Stimulated activated CD8-positive, alpha-beta memory T cell treated with anti-CD3 and anti-CD28 coated beads, Interleukin-4, amount 100 ng/mL, for 1 hour (primary cell): ENCODE results near the gene ISLR2.
"Not testable (repeated sequence)": the region's sequence is repeated elsewhere in the genome, so short reads cannot be mapped to it uniquely, and the experiment has no call there.

ENCODE experiments used
- DNase-seq, 2 donors: peaks; one replicate each; pipeline ENCODE4 v3.0.0-alpha.2; 2020; ENCODE audit warnings: low read depth in 2 of 2, low spot score in 1 of 2

ISLR2 gene

GRCh38 chr15:74130155-74130848 is at the start of gene ISLR2:
TSS of gene ISLR2 (plus strand) at chr15:74130586. CDS start at chr15:74132755, 2,169 bp downstream.
- DNase-seq: no peak

GRCh38 chr15:74082450-74082849 is 47.9 kb upstream of the ISLR2 start, which contains the start of gene GOLGA6A:
TSS of gene GOLGA6A (minus strand) at chr15:74082550. CDS start at chr15:74082509, 41 bp downstream.
- not testable (repeated sequence) for DNase-seq

GRCh38 chr15:74094567-74094966 is 35.8 kb upstream of the ISLR2 start:
- not testable (repeated sequence) for DNase-seq

GRCh38 chr15:74095610-74096009 is 34.8 kb upstream of the ISLR2 start:
- not testable (repeated sequence) for DNase-seq

- not testable (repeated sequence) for DNase-seq
These were observed 33.5 kb upstream of the ISLR2 start for GRCh38 chr15:74096753-74097474.

- peak; percentile 22 to 27 for DNase-seq
These were observed 30.2 kb upstream of the ISLR2 start for GRCh38 chr15:74099963-74100733.

- DNase-seq: no peak
These were observed 22.3 kb upstream of the ISLR2 start for GRCh38 chr15:74108111-74108510.

GRCh38 chr15:74108611-74109010 is 21.8 kb upstream of the ISLR2 start:
- DNase-seq: not testable (repeated sequence)

- DNase-seq: no peak
These were observed 20.7 kb upstream of the ISLR2 start for GRCh38 chr15:74109713-74110112.

- DNase-seq: no peak
These were observed 10.0 kb upstream of the ISLR2 start for GRCh38 chr15:74120426-74120825.

- DNase-seq: no peak
These were observed 9.3 kb upstream of the ISLR2 start for GRCh38 chr15:74121039-74121438.

GRCh38 chr15:74121858-74122257 is 8.5 kb upstream of the ISLR2 start:
- no peak for DNase-seq

- no peak for DNase-seq
These were observed 7.8 kb upstream of the ISLR2 start for GRCh38 chr15:74122403-74123130.

GRCh38 chr15:74123131-74123429 is 7.3 kb upstream of the ISLR2 start:
- no peak for DNase-seq

- DNase-seq: no peak
These were observed 6.7 kb upstream of the ISLR2 start for GRCh38 chr15:74123658-74124057.

GRCh38 chr15:74124196-74124595 is 6.2 kb upstream of the ISLR2 start:
- no peak for DNase-seq

- DNase-seq: no peak
These were observed 5.6 kb upstream of the ISLR2 start for GRCh38 chr15:74124759-74125158.

- DNase-seq: peak; percentile 67 to 70
These were observed 3.0 kb upstream of the ISLR2 start for GRCh38 chr15:74127255-74127953.

GRCh38 chr15:74127954-74128784 is 2.2 kb upstream of the ISLR2 start:
- DNase-seq: no peak
